ENCODE data around the gene MPND. TPM values are rescaled to one million over a fixed set of nuclear protein-coding genes. Genes with fewer than 3 reads are reported as not detected.

MPND gene
- total and polyA plus RNA-seq, 9 donors = 4.8 to 19.4 (median 16.2) TPM

GRCh38 chr19:4303819-4304537 lies 39.4 kb upstream of the MPND start:
- H3K36me3 ChIP-seq (ENCODE audit: control insufficient read depth, insufficient read depth, low read length) = no peaks in the 10 kb centered on the region
- H3K27me3 ChIP-seq (ENCODE audit: control insufficient read depth, insufficient read depth, low read length) = no peaks in the 10 kb centered on the region
- H3K9me3 ChIP-seq (replicated peaks; ENCODE audit: control insufficient read depth, low read depth, low read length) = no peaks in the 10 kb centered on the region
- H3K27ac ChIP-seq (ENCODE audit: low read length) = no peak overlapping the region
- no peak for DNase-seq
- H3K4me1 ChIP-seq (ENCODE audit: control insufficient read depth, insufficient read depth, low read length) = peaks cover 20% of the 10 kb centered on the region
- 55% methylated on average over 10 of the region's 18 CpGs for WGBS (ENCODE audit: insufficient coverage)
- H3K4me3 ChIP-seq (ENCODE audit: low read length) = no peak overlapping the region

GRCh38 chr19:4304538-4305256 lies 38.7 kb upstream of the MPND start, which contains the start of gene FSD1:
FSD1 (plus strand) TSS chr19:4304598; CDS start chr19:4304747, 149 bp downstream.
- DNase-seq = peak; percentile 43
- Histone ChIP-seq H3K4me1 (ENCODE audit: control insufficient read depth, insufficient read depth, low read length) (peaks cover 20% of the 10 kb centered on the region), H3K27ac (ENCODE audit: low read length) (no peak within 1 kb of the TSS), H3K4me3 (ENCODE audit: low read length) (no peak within 1 kb of the TSS), H3K36me3 (ENCODE audit: control insufficient read depth, insufficient read depth, low read length) (no peaks in the 10 kb centered on the region), H3K27me3 (ENCODE audit: control insufficient read depth, insufficient read depth, low read length) (no peaks in the 10 kb centered on the region), H3K9me3 (replicated peaks; ENCODE audit: control insufficient read depth, low read depth, low read length) (no peaks in the 10 kb centered on the region)
- 6% methylated on average over 44 of the region's 63 CpGs for WGBS (ENCODE audit: insufficient coverage)

GRCh38 chr19:4305257-4305612 lies 38.1 kb upstream of the MPND start:
- Histone ChIP-seq H3K4me1 (ENCODE audit: control insufficient read depth, insufficient read depth, low read length) (peaks cover 20% of the 10 kb centered on the region), H3K27ac (ENCODE audit: low read length) (no peak overlapping the region), H3K4me3 (ENCODE audit: low read length) (no peak overlapping the region), H3K36me3 (ENCODE audit: control insufficient read depth, insufficient read depth, low read length) (no peaks in the 10 kb centered on the region), H3K9me3 (replicated peaks; ENCODE audit: control insufficient read depth, low read depth, low read length) (no peaks in the 10 kb centered on the region), H3K27me3 (ENCODE audit: control insufficient read depth, insufficient read depth, low read length) (no peaks in the 10 kb centered on the region)
- no peak for DNase-seq
- WGBS (ENCODE audit: insufficient coverage) = 59% methylated on average over 3 of the region's 7 CpGs

- Histone ChIP-seq H3K27me3 (ENCODE audit: control insufficient read depth, insufficient read depth, low read length) (no peaks in the 10 kb centered on the region), H3K4me3 (ENCODE audit: low read length) (no peak overlapping the region), H3K27ac (ENCODE audit: low read length) (no peak overlapping the region), H3K4me1 (ENCODE audit: control insufficient read depth, insufficient read depth, low read length) (peaks cover 20% of the 10 kb centered on the region), H3K36me3 (ENCODE audit: control insufficient read depth, insufficient read depth, low read length) (no peaks in the 10 kb centered on the region), H3K9me3 (replicated peaks; ENCODE audit: control insufficient read depth, low read depth, low read length) (no peaks in the 10 kb centered on the region)
- no peak for DNase-seq
- 82% methylated on average over 16 of the region's 16 CpGs for WGBS (ENCODE audit: insufficient coverage)
Observed at GRCh38 chr19:4305659-4306058, 37.7 kb upstream of the MPND start.

GRCh38 chr19:4310247-4311121 lies 32.9 kb upstream of the MPND start:
- WGBS (ENCODE audit: insufficient coverage) = 91% methylated on average over 16 of the region's 22 CpGs

GRCh38 chr19:4313847-4314490 lies 29.4 kb upstream of the MPND start:
- Histone ChIP-seq H3K36me3 (ENCODE audit: control insufficient read depth, insufficient read depth, low read length) (no peaks in the 10 kb centered on the region), H3K27ac (ENCODE audit: low read length) (no peak overlapping the region), H3K4me1 (ENCODE audit: control insufficient read depth, insufficient read depth, low read length) (no peaks in the 10 kb centered on the region), H3K4me3 (ENCODE audit: low read length) (no peak overlapping the region), H3K27me3 (ENCODE audit: control insufficient read depth, insufficient read depth, low read length) (no peaks in the 10 kb centered on the region), H3K9me3 (replicated peaks; ENCODE audit: control insufficient read depth, low read depth, low read length) (no peaks in the 10 kb centered on the region)
- WGBS (ENCODE audit: insufficient coverage) = 57% methylated on average over 6 of the region's 12 CpGs
- DNase-seq = no peak

More at GRCh38 chr19:4310247-4311121, 32.9 kb upstream of the MPND start:
- H3K27me3 ChIP-seq (ENCODE audit: control insufficient read depth, insufficient read depth, low read length) = no peaks in the 10 kb centered on the region
- H3K36me3 ChIP-seq (ENCODE audit: control insufficient read depth, insufficient read depth, low read length) = no peaks in the 10 kb centered on the region
- no peak for DNase-seq
- no peak overlapping the region for H3K4me3 ChIP-seq (ENCODE audit: low read length)
- no peaks in the 10 kb centered on the region for H3K9me3 ChIP-seq (replicated peaks; ENCODE audit: control insufficient read depth, low read depth, low read length)
- no peaks in the 10 kb centered on the region for H3K4me1 ChIP-seq (ENCODE audit: control insufficient read depth, insufficient read depth, low read length)
- H3K27ac ChIP-seq (ENCODE audit: low read length) = no peak overlapping the region

GRCh38 chr19:4316956-4317355 lies 26.4 kb upstream of the MPND start:
- Histone ChIP-seq H3K27me3 (ENCODE audit: control insufficient read depth, insufficient read depth, low read length) (no peaks in the 10 kb centered on the region), H3K9me3 (replicated peaks; ENCODE audit: control insufficient read depth, low read depth, low read length) (peaks cover 11% of the 10 kb centered on the region), H3K4me3 (ENCODE audit: low read length) (no peak overlapping the region), H3K27ac (ENCODE audit: low read length) (no peak overlapping the region), H3K36me3 (ENCODE audit: control insufficient read depth, insufficient read depth, low read length) (no peaks in the 10 kb centered on the region), H3K4me1 (ENCODE audit: control insufficient read depth, insufficient read depth, low read length) (no peaks in the 10 kb centered on the region)
- WGBS (ENCODE audit: insufficient coverage) = 93% methylated on average over 8 of the region's 9 CpGs
- DNase-seq = no peak

- H3K4me1 ChIP-seq (ENCODE audit: control insufficient read depth, insufficient read depth, low read length) = no peaks in the 10 kb centered on the region
- H3K36me3 ChIP-seq (ENCODE audit: control insufficient read depth, insufficient read depth, low read length) = no peaks in the 10 kb centered on the region
- H3K27me3 ChIP-seq (ENCODE audit: control insufficient read depth, insufficient read depth, low read length) = no peaks in the 10 kb centered on the region
- H3K27ac ChIP-seq (ENCODE audit: low read length) = no peak overlapping the region
- no peak for DNase-seq
- H3K4me3 ChIP-seq (ENCODE audit: low read length) = no peak overlapping the region
- H3K9me3 ChIP-seq (replicated peaks; ENCODE audit: control insufficient read depth, low read depth, low read length) = peaks cover 18% of the 10 kb centered on the region
- 85% methylated on average over 2 of the region's 7 CpGs for WGBS (ENCODE audit: insufficient coverage)
Observed at GRCh38 chr19:4318460-4318859, 24.9 kb upstream of the MPND start.

- no peak for DNase-seq
- Histone ChIP-seq H3K36me3 (ENCODE audit: control insufficient read depth, insufficient read depth, low read length) (no peaks in the 10 kb centered on the region), H3K27ac (ENCODE audit: low read length) (no peak overlapping the region), H3K27me3 (ENCODE audit: control insufficient read depth, insufficient read depth, low read length) (no peaks in the 10 kb centered on the region), H3K4me3 (ENCODE audit: low read length) (no peak overlapping the region), H3K4me1 (ENCODE audit: control insufficient read depth, insufficient read depth, low read length) (no peaks in the 10 kb centered on the region), H3K9me3 (replicated peaks; ENCODE audit: control insufficient read depth, low read depth, low read length) (peaks cover 18% of the 10 kb centered on the region)
- WGBS (ENCODE audit: insufficient coverage) = 93% methylated on average over 2 of the region's 2 CpGs
Observed at GRCh38 chr19:4319067-4319718, 24.2 kb upstream of the MPND start.

All from muscle of leg (tissue), 11 donors.